Esophagus (tissue), 2 donors: ENCODE measurements around the gene TBC1D2. TPM values are rescaled to one million over a fixed set of nuclear protein-coding genes. Genes with fewer than 3 reads are reported as not detected.

Experiments
- H3K27ac ChIP-seq, 2 donors: one replicate each; pipeline ENCODE4 v1.5.1; 2013; ENCODE audit warnings: low read depth in 2 of 2, mild to moderate bottlenecking in 2 of 2, inconsistent platforms in 1 of 2, low read length in 1 of 2, moderate library complexity in 1 of 2
- H3K27me3 ChIP-seq, 2 donors: one replicate each; pipeline ENCODE4 v1.6.1; 2013; ENCODE audit warnings: low read length in 2 of 2, control low read depth in 1 of 2, mild to moderate bottlenecking in 1 of 2; ENCODE audit not compliant: insufficient read depth in 2 of 2, control insufficient read depth in 1 of 2
- H3K36me3 ChIP-seq, 2 donors: one replicate each; pipeline ENCODE4 v1.6.1; 2013; ENCODE audit warnings: low read length in 1 of 2; ENCODE audit not compliant: control insufficient read depth in 2 of 2, insufficient read depth in 2 of 2
- H3K4me1 ChIP-seq, 2 donors: one replicate each; pipeline ENCODE4 v1.6.1; 2013; ENCODE audit warnings: low read length in 1 of 2; ENCODE audit not compliant: control insufficient read depth in 2 of 2, insufficient read depth in 2 of 2
- H3K4me3 ChIP-seq, 2 donors: one replicate each; pipeline ENCODE4 v1.5.1; 2013; ENCODE audit warnings: low read length in 2 of 2, mild to moderate bottlenecking in 2 of 2, low read depth in 1 of 2, moderate library complexity in 1 of 2
- H3K9me3 ChIP-seq, 2 donors: one replicate each; pipeline ENCODE4 v1.6.1; 2013; ENCODE audit warnings: mild to moderate bottlenecking in 2 of 2, low read depth in 1 of 2, low read length in 1 of 2, moderate library complexity in 1 of 2; ENCODE audit not compliant: control insufficient read depth in 2 of 2, insufficient read depth in 1 of 2
- WGBS, 2 donors: extraction: QIAGEN DNeasy Blood & Tissue Kit; methylation state at CpG; one replicate each; pipeline ENCODE4 v1.1.7; 2013; 5-methylcytosine and 5-hydroxymethylcytosine counted together
- polyA plus RNA-seq, 2 donors: library from polyadenylated mRNA; stranded (reverse); fragments of 200-250 nt; gene quantifications; one replicate each; pipeline ENCODE4 v1.2.3, GENCODE V29; 2013
- donor health status: healthy with polysubstance abuse.
- donor health status: Bipolar disorder and iron deficiency.

TBC1D2 gene
- polyA plus RNA-seq, 2 donors, result 16.2 to 33.9 TPM

- peaks cover 0 to 4% of the 10 kb centered on the region in 2 donors for H3K4me1 ChIP-seq
These were observed 64.7 kb downstream of the TBC1D2 start for GRCh38 chr9:98190757-98191105.

GRCh38 chr9:98189412-98189811 is 66.0 kb downstream of the TBC1D2 start:
- peaks cover 2 to 5% of the 10 kb centered on the region in 2 donors for H3K4me1 ChIP-seq
- no peak overlapping the region for H3K27ac ChIP-seq
- no peaks in the 10 kb centered on the region for H3K9me3 ChIP-seq
- no peaks in the 10 kb centered on the region for H3K27me3 ChIP-seq
- peaks cover 0 to 3% of the 10 kb centered on the region in 2 donors for H3K36me3 ChIP-seq
- no peak overlapping the region for H3K4me3 ChIP-seq
- WGBS, 2 donors, result 72 to 78% methylated on average over 6 of the region's 6 CpGs

More at GRCh38 chr9:98190757-98191105, 64.7 kb downstream of the TBC1D2 start:
- peaks cover 0 to 3% of the 10 kb centered on the region in 2 donors for H3K36me3 ChIP-seq
- 68 to 79% methylated on average over 5 of the region's 5 CpGs for WGBS, 2 donors
- no peaks in the 10 kb centered on the region for H3K9me3 ChIP-seq
- H3K27me3 ChIP-seq, result no peaks in the 10 kb centered on the region
- peak overlapping the region; percentile 10 to 75 for H3K4me3 ChIP-seq
- peak overlapping the region in 1 of 2 donors; percentile 26 for H3K27ac ChIP-seq

- peaks cover 2% of the 10 kb centered on the region in 2 donors for H3K4me1 ChIP-seq
- H3K4me3 ChIP-seq, result no peak overlapping the region
- 72 to 91% methylated on average over 5 of the region's 5 CpGs for WGBS, 2 donors
- no peaks in the 10 kb centered on the region for H3K9me3 ChIP-seq
- no peaks in the 10 kb centered on the region for H3K27me3 ChIP-seq
- peaks cover 0 to 3% of the 10 kb centered on the region in 2 donors for H3K36me3 ChIP-seq
- no peak overlapping the region for H3K27ac ChIP-seq
These were observed 67.5 kb downstream of the TBC1D2 start for GRCh38 chr9:98187926-98188325.

GRCh38 chr9:98186236-98186635 is 69.2 kb downstream of the TBC1D2 start:
- Histone ChIP-seq H3K4me1 (peaks cover 2% of the 10 kb centered on the region in 2 donors), H3K4me3 (no peak overlapping the region), H3K27ac (no peak overlapping the region), H3K36me3 (peaks cover 0 to 3% of the 10 kb centered on the region in 2 donors), H3K27me3 (no peaks in the 10 kb centered on the region), H3K9me3 (no peaks in the 10 kb centered on the region)
- 50 to 86% methylated on average over 1 of the region's 1 CpG for WGBS, 2 donors

GRCh38 chr9:98185611-98186171 is 69.8 kb downstream of the TBC1D2 start:
- Histone ChIP-seq H3K27me3 (no peaks in the 10 kb centered on the region), H3K9me3 (no peaks in the 10 kb centered on the region), H3K27ac (no peak overlapping the region), H3K36me3 (peaks cover 0 to under 1% of the 10 kb centered on the region in 2 donors), H3K4me3 (no peak overlapping the region), H3K4me1 (peaks cover 2% of the 10 kb centered on the region in 2 donors)
- WGBS, 2 donors, result 59 to 69% methylated on average over 6 of the region's 6 CpGs

GRCh38 chr9:98185021-98185567 is 70.4 kb downstream of the TBC1D2 start:
- Histone ChIP-seq H3K36me3 (no peaks in the 10 kb centered on the region), H3K9me3 (no peaks in the 10 kb centered on the region), H3K4me3 (no peak overlapping the region), H3K27me3 (no peaks in the 10 kb centered on the region), H3K4me1 (peaks cover 2% of the 10 kb centered on the region in 2 donors), H3K27ac (no peak overlapping the region)
- WGBS, 2 donors, result 81 to 83% methylated on average over 6 of the region's 6 CpGs

GRCh38 chr9:98184326-98184725 is 71.1 kb downstream of the TBC1D2 start:
- 87 to 89% methylated on average over 6 of the region's 6 CpGs for WGBS, 2 donors
- Histone ChIP-seq H3K9me3 (no peaks in the 10 kb centered on the region), H3K4me3 (no peak overlapping the region), H3K27ac (no peak overlapping the region), H3K36me3 (no peaks in the 10 kb centered on the region), H3K4me1 (peaks cover 2% of the 10 kb centered on the region in 2 donors), H3K27me3 (no peaks in the 10 kb centered on the region)

- no peaks in the 10 kb centered on the region for H3K27me3 ChIP-seq
- 83 to 91% methylated on average over 9 of the region's 9 CpGs for WGBS, 2 donors
- no peak overlapping the region for H3K27ac ChIP-seq
- H3K9me3 ChIP-seq, result no peaks in the 10 kb centered on the region
- H3K4me1 ChIP-seq, result peaks cover 2% of the 10 kb centered on the region in 2 donors
- H3K4me3 ChIP-seq, result no peak overlapping the region
- peaks cover 0 to 3% of the 10 kb centered on the region in 2 donors for H3K36me3 ChIP-seq
These were observed 72.4 kb downstream of the TBC1D2 start for GRCh38 chr9:98182889-98183599.

GRCh38 chr9:98182069-98182820 is 73.2 kb downstream of the TBC1D2 start:
- no peaks in the 10 kb centered on the region for H3K27me3 ChIP-seq
- H3K27ac ChIP-seq, result no peak overlapping the region
- H3K36me3 ChIP-seq, result peaks cover 0 to 3% of the 10 kb centered on the region in 2 donors
- no peak overlapping the region for H3K4me3 ChIP-seq
- 80 to 87% methylated on average over 9 of the region's 9 CpGs for WGBS, 2 donors
- peaks cover 2% of the 10 kb centered on the region in 2 donors for H3K4me1 ChIP-seq
- no peaks in the 10 kb centered on the region for H3K9me3 ChIP-seq
